ENCODE measurements around the gene LRMDA.

DNA sequence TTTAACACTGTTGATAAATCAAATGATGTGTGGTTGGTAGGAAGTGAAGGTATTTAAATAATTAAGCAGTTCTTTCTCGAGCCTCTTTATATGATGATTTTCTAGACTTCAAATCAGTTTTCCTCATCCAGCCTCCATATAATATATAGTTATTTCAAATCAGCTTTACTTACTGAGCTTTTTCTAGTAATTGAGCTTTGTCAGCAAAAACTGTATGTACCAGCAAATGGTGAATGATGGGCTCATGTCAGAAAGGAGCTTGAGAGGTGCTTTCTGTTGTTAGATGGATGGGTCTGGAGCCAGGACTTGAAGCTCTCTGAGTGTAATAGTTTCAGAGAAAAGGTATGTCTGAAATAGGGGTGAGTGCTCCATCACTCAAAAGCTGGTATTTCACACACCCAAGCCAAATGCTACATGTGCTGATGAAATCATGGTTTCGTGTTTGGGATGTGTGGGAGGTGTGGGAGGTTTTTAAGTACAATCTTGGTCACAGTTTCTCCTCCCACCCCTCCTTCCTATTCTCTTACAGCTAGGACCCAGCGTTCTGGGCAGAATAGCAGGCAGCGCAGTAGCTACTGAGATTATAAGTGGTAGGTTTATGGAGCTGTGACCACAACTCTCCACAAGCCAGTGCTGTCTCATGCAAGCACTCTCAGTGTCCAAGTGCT lies 55.8 kb downstream of the LRMDA start:
- TF ChIP-seq, protein P1, sequence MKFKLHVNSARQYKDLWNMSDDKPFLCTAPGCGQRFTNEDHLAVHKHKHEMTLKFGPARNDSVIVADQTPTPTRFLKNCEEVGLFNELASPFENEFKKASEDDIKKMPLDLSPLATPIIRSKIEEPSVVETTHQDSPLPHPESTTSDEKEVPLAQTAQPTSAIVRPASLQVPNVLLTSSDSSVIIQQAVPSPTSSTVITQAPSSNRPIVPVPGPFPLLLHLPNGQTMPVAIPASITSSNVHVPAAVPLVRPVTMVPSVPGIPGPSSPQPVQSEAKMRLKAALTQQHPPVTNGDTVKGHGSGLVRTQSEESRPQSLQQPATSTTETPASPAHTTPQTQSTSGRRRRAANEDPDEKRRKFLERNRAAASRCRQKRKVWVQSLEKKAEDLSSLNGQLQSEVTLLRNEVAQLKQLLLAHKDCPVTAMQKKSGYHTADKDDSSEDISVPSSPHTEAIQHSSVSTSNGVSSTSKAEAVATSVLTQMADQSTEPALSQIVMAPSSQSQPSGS (tag by site-specific recombination; IDR thresholded peaks at IDR 0.05; ENCODE audit: low read depth) = no peak
- TF ChIP-seq, protein P2, sequence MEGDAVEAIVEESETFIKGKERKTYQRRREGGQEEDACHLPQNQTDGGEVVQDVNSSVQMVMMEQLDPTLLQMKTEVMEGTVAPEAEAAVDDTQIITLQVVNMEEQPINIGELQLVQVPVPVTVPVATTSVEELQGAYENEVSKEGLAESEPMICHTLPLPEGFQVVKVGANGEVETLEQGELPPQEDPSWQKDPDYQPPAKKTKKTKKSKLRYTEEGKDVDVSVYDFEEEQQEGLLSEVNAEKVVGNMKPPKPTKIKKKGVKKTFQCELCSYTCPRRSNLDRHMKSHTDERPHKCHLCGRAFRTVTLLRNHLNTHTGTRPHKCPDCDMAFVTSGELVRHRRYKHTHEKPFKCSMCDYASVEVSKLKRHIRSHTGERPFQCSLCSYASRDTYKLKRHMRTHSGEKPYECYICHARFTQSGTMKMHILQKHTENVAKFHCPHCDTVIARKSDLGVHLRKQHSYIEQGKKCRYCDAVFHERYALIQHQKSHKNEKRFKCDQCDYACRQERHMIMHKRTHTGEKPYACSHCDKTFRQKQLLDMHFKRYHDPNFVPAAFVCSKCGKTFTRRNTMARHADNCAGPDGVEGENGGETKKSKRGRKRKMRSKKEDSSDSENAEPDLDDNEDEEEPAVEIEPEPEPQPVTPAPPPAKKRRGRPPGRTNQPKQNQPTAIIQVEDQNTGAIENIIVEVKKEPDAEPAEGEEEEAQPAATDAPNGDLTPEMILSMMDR (tag by site-specific recombination; IDR thresholded peaks at IDR 0.05) = no peak
- TF ChIP-seq ZNF121 (tag by site-specific recombination; IDR thresholded peaks at IDR 0.05) = no peak
- TF ChIP-seq RBAK (tag by site-specific recombination; IDR thresholded peaks at IDR 0.05) = no peak
- TF ChIP-seq ZNF239 (tag by site-specific recombination; IDR thresholded peaks at IDR 0.05) = no peak
- TF ChIP-seq ZNF776 (tag by site-specific recombination; IDR thresholded peaks at IDR 0.05; ENCODE audit: borderline replicate concordance) = no peak
- TF ChIP-seq ZNF184 (tag by site-specific recombination; IDR thresholded peaks at IDR 0.05) = no peak
- TF ChIP-seq, protein P3, sequence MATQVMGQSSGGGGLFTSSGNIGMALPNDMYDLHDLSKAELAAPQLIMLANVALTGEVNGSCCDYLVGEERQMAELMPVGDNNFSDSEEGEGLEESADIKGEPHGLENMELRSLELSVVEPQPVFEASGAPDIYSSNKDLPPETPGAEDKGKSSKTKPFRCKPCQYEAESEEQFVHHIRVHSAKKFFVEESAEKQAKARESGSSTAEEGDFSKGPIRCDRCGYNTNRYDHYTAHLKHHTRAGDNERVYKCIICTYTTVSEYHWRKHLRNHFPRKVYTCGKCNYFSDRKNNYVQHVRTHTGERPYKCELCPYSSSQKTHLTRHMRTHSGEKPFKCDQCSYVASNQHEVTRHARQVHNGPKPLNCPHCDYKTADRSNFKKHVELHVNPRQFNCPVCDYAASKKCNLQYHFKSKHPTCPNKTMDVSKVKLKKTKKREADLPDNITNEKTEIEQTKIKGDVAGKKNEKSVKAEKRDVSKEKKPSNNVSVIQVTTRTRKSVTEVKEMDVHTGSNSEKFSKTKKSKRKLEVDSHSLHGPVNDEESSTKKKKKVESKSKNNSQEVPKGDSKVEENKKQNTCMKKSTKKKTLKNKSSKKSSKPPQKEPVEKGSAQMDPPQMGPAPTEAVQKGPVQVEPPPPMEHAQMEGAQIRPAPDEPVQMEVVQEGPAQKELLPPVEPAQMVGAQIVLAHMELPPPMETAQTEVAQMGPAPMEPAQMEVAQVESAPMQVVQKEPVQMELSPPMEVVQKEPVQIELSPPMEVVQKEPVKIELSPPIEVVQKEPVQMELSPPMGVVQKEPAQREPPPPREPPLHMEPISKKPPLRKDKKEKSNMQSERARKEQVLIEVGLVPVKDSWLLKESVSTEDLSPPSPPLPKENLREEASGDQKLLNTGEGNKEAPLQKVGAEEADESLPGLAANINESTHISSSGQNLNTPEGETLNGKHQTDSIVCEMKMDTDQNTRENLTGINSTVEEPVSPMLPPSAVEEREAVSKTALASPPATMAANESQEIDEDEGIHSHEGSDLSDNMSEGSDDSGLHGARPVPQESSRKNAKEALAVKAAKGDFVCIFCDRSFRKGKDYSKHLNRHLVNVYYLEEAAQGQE (tag by site-specific recombination; IDR thresholded peaks at IDR 0.05) = no peak
- no peak for TF ChIP-seq ZNF404 (tag by site-specific recombination; IDR thresholded peaks at IDR 0.05)
- no peak for TF ChIP-seq ZNF707 (tag by site-specific recombination; IDR thresholded peaks at IDR 0.05)
